Lung (tissue), 12 donors: ENCODE results near the gene CDK3. TPM values are rescaled to one million over a fixed set of nuclear protein-coding genes. Genes with fewer than 3 reads are reported as not detected.
"Not testable (repeated sequence)": the region's sequence is repeated elsewhere in the genome, so short reads cannot be mapped to it uniquely, and the experiment has no call there.

Experiments used
- ATAC-seq: fragments of 200-7000 bp; cut with Tn5 transposase; one replicate; pipeline ENCODE4 v1.9.1; 2020; ENCODE audit warnings: moderate number of reproducible peaks; ENCODE audit not compliant: insufficient read depth, low FRiP score
- DNase-seq, 3 donors: peaks; one replicate each; pipeline ENCODE4 v3.0.0-alpha.2; 2013 to 2017
- H3K27ac ChIP-seq, 2 donors: one replicate each; pipeline ENCODE4 v1.5.1; 2013; ENCODE audit warnings: mild to moderate bottlenecking in 2 of 2, moderate library complexity in 2 of 2, control low read depth in 1 of 2, inconsistent platforms in 1 of 2, low read depth in 1 of 2, low read length in 1 of 2
- H3K27me3 ChIP-seq, 3 donors: one replicate each; pipeline ENCODE4 v1.5.1; 2013; ENCODE audit warnings: low read length in 2 of 3; ENCODE audit not compliant: control insufficient read depth in 3 of 3, insufficient read depth in 3 of 3
- H3K36me3 ChIP-seq, 4 donors: one replicate each; pipeline ENCODE4 v1.5.1; 2013; ENCODE audit warnings: low read length in 4 of 4, mild to moderate bottlenecking in 1 of 4, moderate library complexity in 1 of 4; ENCODE audit not compliant: control insufficient read depth in 4 of 4, insufficient read depth in 4 of 4
- H3K4me1 ChIP-seq, 5 donors: one replicate each; pipeline ENCODE4 v1.5.1; 2013; ENCODE audit warnings: low read length in 5 of 5, mild to moderate bottlenecking in 2 of 5, moderate library complexity in 1 of 5; ENCODE audit not compliant: control insufficient read depth in 5 of 5, insufficient read depth in 5 of 5
- H3K4me3 ChIP-seq: one replicate; pipeline ENCODE4 v1.5.1; 2013; ENCODE audit warnings: mild to moderate bottlenecking, control low read depth, moderate library complexity
- H3K9ac ChIP-seq, 2 donors: one replicate each; pipeline ENCODE4 v1.5.1; 2013; ENCODE audit warnings: low read length in 2 of 2, control low read depth in 1 of 2; ENCODE audit not compliant: insufficient read depth in 1 of 2
- H3K9me3 ChIP-seq, 4 donors: one replicate each; pipeline ENCODE4 v1.5.1; 2013; ENCODE audit warnings: low read length in 3 of 4, mild to moderate bottlenecking in 1 of 4, moderate library complexity in 1 of 4; ENCODE audit not compliant: control insufficient read depth in 4 of 4, insufficient read depth in 3 of 4
- CTCF ChIP-seq: IDR thresholded peaks from 2 replicates; pipeline ENCODE4 v1.5.1; 2012; ENCODE audit warnings: mild to moderate bottlenecking; ENCODE audit errors: control extremely low read depth, extremely low read depth
- WGBS, 2 donors: extraction: QIAGEN DNeasy Blood & Tissue Kit; methylation state at CpG; one replicate each; pipeline ENCODE4 v1.1.7; 2013; 5-methylcytosine and 5-hydroxymethylcytosine counted together
- polyA plus RNA-seq, 2 donors: library from polyadenylated mRNA; stranded (reverse); fragments of 200-250 nt; gene quantifications; one replicate each; pipeline ENCODE4 v1.2.1, GENCODE V29; 2013
- total RNA-seq, 2 donors: library from RNA; depleted of rRNA in 1 of 2; stranded (reverse); fragments of >200 nt in 1 of 2; gene quantifications; one replicate each; pipeline ENCODE4 v1.2.1, GENCODE V29; 2014 to 2021
- donor health status: control.
- donor health status: control.
- donor health status: Bipolar disorder and iron deficiency.
- donor health status: healthy.
- donor health status: DM: yes; HTN: yes; CAD: no.

The CDK3 gene
- total and polyA plus RNA-seq, 4 donors = 7.3 to 15.7 (median 7.8) TPM

GRCh38 chr17:75959839-75960511 is 40.7 kb upstream of the CDK3 start:
- no peak overlapping the region for H3K4me3 ChIP-seq
- 95 to 97% methylated on average over 11 of the region's 11 CpGs for WGBS, 2 donors
- ATAC-seq (no peak), DNase-seq (no peak)
- peaks cover 7 to 18% (median 14%) of the 10 kb centered on the region in 4 donors for H3K36me3 ChIP-seq
- H3K9me3 ChIP-seq = no peaks in the 10 kb centered on the region
- no peak for TF ChIP-seq CTCF
- H3K4me1 ChIP-seq = peaks cover 0 to 20% (median 0%) of the 10 kb centered on the region in 5 donors
- H3K27ac ChIP-seq = no peak overlapping the region
- peak overlapping the region in 1 of 2 donors; percentile 23 for H3K9ac ChIP-seq
- H3K27me3 ChIP-seq = no peaks in the 10 kb centered on the region

- Histone ChIP-seq H3K4me1 (peaks cover 0 to 4% (median 0%) of the 10 kb centered on the region in 5 donors), H3K9ac (no peak overlapping the region), H3K36me3 (peaks cover 1 to 3% (median 1%) of the 10 kb centered on the region in 4 donors), H3K27me3 (no peaks in the 10 kb centered on the region), H3K4me3 (no peak overlapping the region), H3K9me3 (no peaks in the 10 kb centered on the region), H3K27ac (no peak overlapping the region)
- DNase-seq (no peak), ATAC-seq (no peak)
- WGBS, 2 donors = 96% methylated on average over 6 of the region's 6 CpGs
- no peak for TF ChIP-seq CTCF
These were observed 35.2 kb upstream of the CDK3 start for GRCh38 chr17:75965468-75965867.

GRCh38 chr17:75969044-75969443 is 31.6 kb upstream of the CDK3 start:
- not testable (repeated sequence) for H3K9ac ChIP-seq, DNase-seq, H3K27ac ChIP-seq, H3K9me3 ChIP-seq, H3K27me3 ChIP-seq, H3K4me3 ChIP-seq, H3K36me3 ChIP-seq, ATAC-seq, H3K4me1 ChIP-seq
- WGBS, 2 donors = 85 to 91% methylated on average over 10 of the region's 10 CpGs

GRCh38 chr17:75970011-75970523 is 30.6 kb upstream of the CDK3 start:
- ATAC-seq (no peak), DNase-seq (no peak)
- peaks cover 3 to 6% (median 5%) of the 10 kb centered on the region in 4 donors for H3K36me3 ChIP-seq
- 35 to 51% methylated on average over 4 of the region's 4 CpGs for WGBS, 2 donors
- H3K9me3 ChIP-seq = no peaks in the 10 kb centered on the region
- TF ChIP-seq CTCF = no peak
- peaks cover 0 to 4% (median 0%) of the 10 kb centered on the region in 5 donors for H3K4me1 ChIP-seq
- H3K9ac ChIP-seq = no peak overlapping the region
- peak overlapping the region in 1 of 2 donors; percentile 79 for H3K27ac ChIP-seq
- no peaks in the 10 kb centered on the region for H3K27me3 ChIP-seq
- H3K4me3 ChIP-seq = no peak overlapping the region
